CD14-positive monocyte (primary cell): ENCODE results near the gene MLIP. TPM values are rescaled to one million over a fixed set of nuclear protein-coding genes. Genes with fewer than 3 reads are reported as not detected.

Experiments used
- DNase-seq, 3 donors: peaks; one replicate each; pipeline ENCODE4 v3.0.0-alpha.2; 2011 to 2022
- H2AFZ ChIP-seq: 2 replicates; pipeline ENCODE4 v1.6.0; 2012; ENCODE audit warnings: mild to moderate bottlenecking, low read depth, low read length, inconsistent platforms; ENCODE audit not compliant: insufficient read depth, poor library complexity, severe bottlenecking
- H3K27ac ChIP-seq, 2 donors: 1 replicate in 1 of 2; 2 replicates in 1 of 2; pipeline ENCODE4 v1.5.1; 2012 to 2013; ENCODE audit warnings: low read length in 2 of 2, control low read depth in 1 of 2, inconsistent platforms in 1 of 2, low read depth in 1 of 2, mild to moderate bottlenecking in 1 of 2
- H3K27me3 ChIP-seq, 2 donors: one replicate each; pipeline versions ENCODE4 v1.6.0 to v1.6.1; 2011 to 2013; ENCODE audit warnings: low read length in 2 of 2; ENCODE audit not compliant: control insufficient read depth in 2 of 2, insufficient read depth in 2 of 2
- H3K36me3 ChIP-seq, 2 donors: replicated peaks in 1 of 2; 1 replicate in 1 of 2; 2 replicates in 1 of 2; pipeline versions ENCODE4 v1.5.1 to v1.6.1; 2012 to 2013; ENCODE audit warnings: low read length in 2 of 2, control low read depth in 1 of 2, inconsistent platforms in 1 of 2, mild to moderate bottlenecking in 1 of 2; ENCODE audit not compliant: insufficient read depth in 2 of 2, control insufficient read depth in 1 of 2
- H3K4me1 ChIP-seq, 2 donors: 1 replicate in 1 of 2; 2 replicates in 1 of 2; pipeline versions ENCODE4 v1.5.1 to v1.6.1; 2012 to 2013; ENCODE audit warnings: low read length in 2 of 2, control low read depth in 1 of 2, inconsistent platforms in 1 of 2, mild to moderate bottlenecking in 1 of 2, moderate library complexity in 1 of 2; ENCODE audit not compliant: insufficient read depth in 2 of 2, control insufficient read depth in 1 of 2
- H3K4me2 ChIP-seq: replicated peaks from 2 replicates; pipeline ENCODE3; 2012; ENCODE audit warnings: low read length, moderate library complexity, mild to moderate bottlenecking; ENCODE audit not compliant: poor library complexity, severe bottlenecking; ENCODE audit errors: extremely low read depth
- H3K4me3 ChIP-seq, 3 experiments: fragments of 200-600 bp in 1 of 3; sonication (generic) in 1 of 3; replicated peaks in 1 of 3; 1 replicate in 2 of 3; 2 replicates in 1 of 3; pipeline ENCODE4 v1.5.1; 2011 to 2013; ENCODE audit warnings: low read length in 3 of 3, mild to moderate bottlenecking in 3 of 3, control low read depth in 2 of 3, low read depth in 2 of 3, inconsistent platforms in 1 of 3, moderate library complexity in 1 of 3
- H3K79me2 ChIP-seq: 2 replicates; pipeline ENCODE4 v1.6.0; 2012; ENCODE audit warnings: mild to moderate bottlenecking, control low read depth, inconsistent platforms, low read length, moderate library complexity; ENCODE audit not compliant: insufficient read depth
- H3K9ac ChIP-seq: 2 replicates; pipeline ENCODE4 v1.6.0; 2017; ENCODE audit warnings: low read length, mild to moderate bottlenecking; ENCODE audit not compliant: insufficient read depth, poor library complexity, severe bottlenecking
- H3K9me3 ChIP-seq, 2 donors: replicated peaks in 1 of 2; 1 replicate in 1 of 2; 2 replicates in 1 of 2; pipeline versions ENCODE4 v1.5.1 to v1.6.1; 2012 to 2013; ENCODE audit warnings: low read length in 2 of 2, control low read depth in 1 of 2; ENCODE audit not compliant: control insufficient read depth in 1 of 2, insufficient read depth in 1 of 2
- H4K20me1 ChIP-seq: 2 replicates; pipeline ENCODE4 v1.6.0; 2012; ENCODE audit warnings: mild to moderate bottlenecking, low read length, control low read depth, moderate library complexity; ENCODE audit not compliant: insufficient read depth
- H3K27ac Mint-ChIP-seq, 7 donors: one replicate each; pipeline ENCODE4 v1.8.0; 2020; ENCODE audit warnings: mild to moderate bottlenecking in 7 of 7, mixed read lengths in 7 of 7, moderate library complexity in 6 of 7, inconsistent platforms in 2 of 7
- H3K27me3 Mint-ChIP-seq, 3 donors: one replicate each; pipeline ENCODE4 v1.8.0; 2021 to 2022; ENCODE audit warnings: low read depth in 3 of 3, mild to moderate bottlenecking in 3 of 3, mixed read lengths in 3 of 3, moderate library complexity in 3 of 3, inconsistent platforms in 1 of 3
- H3K36me3 Mint-ChIP-seq, 2 donors: one replicate each; pipeline ENCODE4 v1.8.0; 2020; ENCODE audit warnings: mixed read lengths in 2 of 2, inconsistent platforms in 1 of 2, mild to moderate bottlenecking in 1 of 2
- H3K4me1 Mint-ChIP-seq: one replicate; pipeline ENCODE4 v1.8.0; 2020; ENCODE audit warnings: mild to moderate bottlenecking, mixed read lengths
- H3K4me3 Mint-ChIP-seq, 2 donors: one replicate each; pipeline ENCODE4 v1.8.0; 2020; ENCODE audit warnings: mild to moderate bottlenecking in 2 of 2, mixed read lengths in 2 of 2, moderate library complexity in 1 of 2
- H3K9me3 Mint-ChIP-seq, 7 donors: one replicate each; pipeline ENCODE4 v1.8.0; 2020 to 2022; ENCODE audit warnings: mixed read lengths in 7 of 7, mild to moderate bottlenecking in 6 of 7, moderate library complexity in 6 of 7, inconsistent platforms in 2 of 7
- WGBS: methylation state at CpG from one replicate; pipeline ENCODE4 v1.1.5; 2013; ENCODE audit warnings: missing lambda C conversion rate; ENCODE audit not compliant: insufficient coverage; 5-methylcytosine and 5-hydroxymethylcytosine counted together
- intact Hi-C, 2 donors: fragments of 100-400 bp; cut with micrococcal nuclease; formaldehyde crosslinking; loops; one replicate each; pipeline versions ENCODE4 v1.15.0 to v1.15.1; 2023
- polyA plus RNA-seq, 3 donors: library from polyadenylated mRNA; depleted of rRNA in 1 of 3; unstranded in 2 of 3; stranded (reverse) in 1 of 3; fragments of 300-500 nt in 2 of 3; fragments of >200 nt in 1 of 3; fragmentation: Illumina TruSeq in 2 of 3; gene quantifications; 1 replicate in 2 of 3; 2 replicates in 1 of 3; pipeline ENCODE4 v1.2.3, GENCODE V29; 2012 to 2021
- TF ChIP-seq, protein P1 (sequence below): fragments of 200-600 bp; IDR thresholded peaks from one replicate; pipeline ENCODE4 v1.8.0; 2022; ENCODE audit warnings: antibody characterized with exemption, mild to moderate bottlenecking

MLIP gene
- polyA plus RNA-seq, 3 donors, result not detected

DNA sequence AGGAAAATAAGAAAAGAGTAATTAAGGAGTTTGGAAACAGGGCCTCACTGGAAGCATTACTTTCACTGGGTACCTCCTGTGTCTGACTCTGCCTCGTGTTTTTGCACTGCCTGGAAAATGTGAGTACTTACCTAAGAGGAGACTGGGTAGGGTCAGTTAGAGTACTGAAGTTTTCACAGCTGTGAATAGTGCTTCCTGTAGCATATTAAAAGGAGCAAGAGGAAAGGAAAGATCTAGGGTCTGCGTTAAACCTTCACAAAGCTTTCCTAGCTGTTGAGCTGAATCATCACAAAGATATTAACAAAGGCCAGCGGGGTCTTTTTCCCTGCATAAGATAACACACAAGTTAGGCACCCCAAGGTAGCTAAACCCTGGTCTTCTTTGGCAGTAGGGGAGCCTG lies 82.3 kb downstream of the MLIP start:
- no peaks in the 10 kb centered on the region for H3K9me3 ChIP-seq
- H3K4me3 ChIP-seq, result no peak overlapping the region
- Mint-ChIP-seq H3K27me3 (peaks cover 0 to 2% (median 0%) of the 10 kb centered on the region in 3 donors), H3K27ac (no peak overlapping the region), H3K9me3 (peaks cover 0 to 5% (median 0%) of the 10 kb centered on the region in 7 donors), H3K4me3 (no peak overlapping the region), H3K4me1 (peaks cover 19% of the 10 kb centered on the region), H3K36me3 (no peaks in the 10 kb centered on the region)
- intact Hi-C loops, result no loop called here
- no peak overlapping the region for H2AFZ ChIP-seq
- no peak overlapping the region for H3K4me2 ChIP-seq
- no peaks in the 10 kb centered on the region for H3K36me3 ChIP-seq
- peaks cover 17 to 23% of the 10 kb centered on the region in 2 donors for H3K4me1 ChIP-seq
- no peak overlapping the region for H3K9ac ChIP-seq
- 57% methylated on average over 1 of the region's 3 CpGs for WGBS
- H3K27me3 ChIP-seq, result no peaks in the 10 kb centered on the region
- DNase-seq, result no peak
- H3K27ac ChIP-seq, result no peak overlapping the region
- no peaks in the 10 kb centered on the region for H3K79me2 ChIP-seq
- TF ChIP-seq, protein P1, sequence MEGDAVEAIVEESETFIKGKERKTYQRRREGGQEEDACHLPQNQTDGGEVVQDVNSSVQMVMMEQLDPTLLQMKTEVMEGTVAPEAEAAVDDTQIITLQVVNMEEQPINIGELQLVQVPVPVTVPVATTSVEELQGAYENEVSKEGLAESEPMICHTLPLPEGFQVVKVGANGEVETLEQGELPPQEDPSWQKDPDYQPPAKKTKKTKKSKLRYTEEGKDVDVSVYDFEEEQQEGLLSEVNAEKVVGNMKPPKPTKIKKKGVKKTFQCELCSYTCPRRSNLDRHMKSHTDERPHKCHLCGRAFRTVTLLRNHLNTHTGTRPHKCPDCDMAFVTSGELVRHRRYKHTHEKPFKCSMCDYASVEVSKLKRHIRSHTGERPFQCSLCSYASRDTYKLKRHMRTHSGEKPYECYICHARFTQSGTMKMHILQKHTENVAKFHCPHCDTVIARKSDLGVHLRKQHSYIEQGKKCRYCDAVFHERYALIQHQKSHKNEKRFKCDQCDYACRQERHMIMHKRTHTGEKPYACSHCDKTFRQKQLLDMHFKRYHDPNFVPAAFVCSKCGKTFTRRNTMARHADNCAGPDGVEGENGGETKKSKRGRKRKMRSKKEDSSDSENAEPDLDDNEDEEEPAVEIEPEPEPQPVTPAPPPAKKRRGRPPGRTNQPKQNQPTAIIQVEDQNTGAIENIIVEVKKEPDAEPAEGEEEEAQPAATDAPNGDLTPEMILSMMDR, result no peak
- no peaks in the 10 kb centered on the region for H4K20me1 ChIP-seq

DNA sequence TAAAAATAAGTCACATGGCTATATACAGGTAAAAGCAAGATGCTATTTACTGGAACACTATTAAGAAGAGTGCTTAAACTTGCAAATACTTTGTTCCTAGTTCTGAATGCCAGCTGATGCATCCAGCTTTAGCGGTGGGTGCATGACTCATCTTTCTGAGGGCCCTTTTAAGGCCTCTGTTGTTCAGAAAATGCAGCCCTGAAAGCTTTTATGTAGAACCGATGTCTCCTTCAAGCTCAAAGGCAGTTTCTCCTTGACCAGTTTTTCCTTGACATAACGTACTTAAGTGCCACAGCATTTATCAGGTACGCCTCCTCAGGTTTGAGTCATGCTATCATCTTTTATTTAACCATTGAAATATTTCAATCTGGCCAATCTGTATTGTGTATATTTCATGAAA lies 82.8 kb downstream of the MLIP start:
- intact Hi-C loops, result no loop called here
- Mint-ChIP-seq H3K27me3 (peaks cover 0 to 2% (median 0%) of the 10 kb centered on the region in 3 donors), H3K9me3 (peaks cover 0 to 7% (median 0%) of the 10 kb centered on the region in 7 donors), H3K4me3 (no peak overlapping the region), H3K4me1 (peaks cover 17% of the 10 kb centered on the region), H3K36me3 (no peaks in the 10 kb centered on the region), H3K27ac (no peak overlapping the region)
- Histone ChIP-seq H3K4me2 (no peak overlapping the region), H3K36me3 (no peaks in the 10 kb centered on the region), H3K27me3 (no peaks in the 10 kb centered on the region), H3K9ac (no peak overlapping the region), H3K9me3 (no peaks in the 10 kb centered on the region), H4K20me1 (no peaks in the 10 kb centered on the region), H3K27ac (no peak overlapping the region), H2AFZ (no peak overlapping the region), H3K79me2 (no peaks in the 10 kb centered on the region), H3K4me3 (no peak overlapping the region), H3K4me1 (peaks cover 19 to 23% of the 10 kb centered on the region in 2 donors)
- TF ChIP-seq, protein P1, result no peak
- peak in 1 of 3 donors; percentile 33 for DNase-seq
- 72% methylated on average over 2 of the region's 4 CpGs for WGBS
